ENCODE measurements around the gene UTF1. TPM values are rescaled to one million over a fixed set of nuclear protein-coding genes. Genes with fewer than 3 reads are reported as not detected.

UTF1 gene
- total RNA-seq (2021; fragmentation: NEBNext Ultra II Directional; extraction: Animal tissue kit (Norgen Biotek cat#: 25700)) (21.7 and 21.8 TPM in 2 replicates), polyA plus RNA-seq (2011; rRNA removed) (0.47 and 0.97 TPM in 2 replicates), polyA minus RNA-seq (2011; rRNA and poly(A)+ RNA removed) (not detected in 2 replicates)
- polyA plus RNA-seq (2011; cell fraction: cytosol; rRNA removed), result 0.56 TPM
- 3.0 TPM for polyA plus RNA-seq (2011; cell fraction: nucleus; rRNA removed)
- 4.6 to 12.2 TPM (median 10.6 TPM) in 4 replicates for polyA plus RNA-seq (2012, experiment 1 of 2)
- 0.80 TPM for polyA plus RNA-seq (2012, experiment 2 of 2)
- polyA plus RNA-seq (2013, experiment 1 of 2), result 23.8 TPM
- polyA plus RNA-seq (2013, experiment 2 of 2), result 24.8 TPM
- polyA minus RNA-seq (2011; cell fraction: cytosol; rRNA and poly(A)+ RNA removed), result 6.3 TPM
- polyA minus RNA-seq (2011; cell fraction: nucleus; rRNA and poly(A)+ RNA removed), result 4.3 TPM
- long read RNA-seq, experiment 1, transcript UTF1-201 (2 exons, 1,157 nt), result major isoform, 50 of 61 reads
- long read RNA-seq, experiment 1, partial matches to known transcripts, result 0 of 61 reads
- long read RNA-seq, experiment 1, other reads (novel, unspliced or antisense), result 11 of 61 reads
- long read RNA-seq, experiment 2, result 0 reads

- H3K79me2 ChIP-seq (ENCODE audit: control insufficient read depth in 1 of 2, insufficient read depth in 2 of 2, low read length in 2 of 2), result no peaks in the 10 kb centered on the region
- no peaks in the 10 kb centered on the region; the same call in 1 of the 2 replicates for H3K79me1 ChIP-seq (ENCODE audit: low read depth, low read length)
- no peak within 1 kb of the TSS for H2BK120ac ChIP-seq (replicated peaks; ENCODE audit: low read depth, low read length)
- H4K91ac ChIP-seq (replicated peaks; ENCODE audit: insufficient read length, low read length), result no peak within 1 kb of the TSS
- peaks cover 0 to 7% (median 3%) of the 10 kb centered on the region in 4 experiments; a peak in 3 of 8 replicates for H3K36me3 ChIP-seq (ENCODE audit: control insufficient read depth in 2 of 4, insufficient read depth in 4 of 4, low read length in 3 of 4)
- H2BK5ac ChIP-seq (ENCODE audit: low read depth, low read length), result no peak within 1 kb of the TSS
- no peaks in the 10 kb centered on the region for H4K20me1 ChIP-seq (replicated peaks in 1 of 2; ENCODE audit: control insufficient read depth in 1 of 2, insufficient read depth in 2 of 2, low read length in 2 of 2)
- H3K23me2 ChIP-seq (ENCODE audit: low read depth, low read length), result peaks cover 10% of the 10 kb centered on the region; the same call in 1 of the 2 replicates
- H2BK20ac ChIP-seq (ENCODE audit: low read length), result 0 out of 2 replicates have a peak within 1 kb of the TSS, but pooled peaks have one; percentile 10
- ChIA-PET POLR2A (ENCODE audit: partially characterized antibody) (interaction anchor here (0.9 to 1.0 kb wide), 3 partner anchors 8 to 78 kb away, joined by 3 to 4 read pairs (median 3); no protein-coding TSS in a partner anchor), CTCF (ENCODE audit: partially characterized antibody) (no interaction called here)
- peak within 1 kb of the TSS; percentile 69 to 91 for H3K4me2 ChIP-seq (ENCODE audit: insufficient read depth in 1 of 2, low read depth in 2 of 2, low read length in 2 of 2)
- no peak within 1 kb of the TSS for H3K14ac ChIP-seq (ENCODE audit: insufficient read length)
- no peak within 1 kb of the TSS for H3K27ac ChIP-seq (ENCODE audit: low read depth, low read length)
- H3K18ac ChIP-seq (ENCODE audit: extremely low read depth, low read length), result peak within 1 kb of the TSS; percentile 48
- H3K4me3 ChIP-seq (ENCODE audit: extremely low read depth in 1 of 4, insufficient read depth in 2 of 4, low read depth in 3 of 4, low read length in 4 of 4), result peak within 1 kb of the TSS; percentile 28 to 63 (median 44)
- no peak within 1 kb of the TSS; the same call in 1 of the 2 replicates for H2BK12ac ChIP-seq (ENCODE audit: low read depth, low read length)
- H4K8ac ChIP-seq (ENCODE audit: extremely low read depth, insufficient read depth, low read length), result peak within 1 kb of the TSS; percentile 35; the same call in 1 of the 2 replicates
- H3K23ac ChIP-seq (ENCODE audit: insufficient read length), result no peak within 1 kb of the TSS
- H4K5ac ChIP-seq (ENCODE audit: insufficient read length, low read depth, low read length), result no peak within 1 kb of the TSS
- no peak within 1 kb of the TSS for H2AK5ac ChIP-seq (ENCODE audit: low read depth, low read length)
- H2AFZ ChIP-seq (ENCODE audit: low read length), result no peak within 1 kb of the TSS
- no peak within 1 kb of the TSS for H3K4ac ChIP-seq (replicated peaks; ENCODE audit: insufficient read length, low read depth, low read length)
- H3K9ac ChIP-seq (replicated peaks in 1 of 4; ENCODE audit: extremely low read depth in 1 of 4, low read depth in 3 of 4, low read length in 3 of 4), result no peak within 1 kb of the TSS
- H3K56ac ChIP-seq (replicated peaks; ENCODE audit: insufficient read length, low read depth, low read length), result no peak within 1 kb of the TSS
- 3% methylated on average over 6 of the region's 49 CpGs; no CpG with 5 or more reads in 1 of the 2 experiments for WGBS, 2 experiments (ENCODE audit: extremely low coverage in 1 of 2, insufficient coverage in 1 of 2, insufficient read length in 1 of 2, insufficient replicate concordance in 2 of 2, low coverage in 1 of 2, low lambda C conversion rate in 2 of 2, missing lambda C conversion rate in 1 of 2)
- peaks cover 0 to 8% of the 10 kb centered on the region in 2 experiments; a peak in 1 of 4 replicates for H3K9me3 ChIP-seq (ENCODE audit: insufficient read depth in 2 of 2, low read depth in 1 of 2, low read length in 1 of 2)
- H2BK15ac ChIP-seq (ENCODE audit: low read length), result no peak within 1 kb of the TSS
- FAIRE-seq (no peak), DNase-seq (ENCODE audit: low read depth in 1 of 2, low spot score in 2 of 2) (no peak)
- peaks cover 17 to 33% (median 30%) of the 10 kb centered on the region in 4 experiments for H3K27me3 ChIP-seq (replicated peaks in 1 of 4; ENCODE audit: control insufficient read depth in 3 of 4, extremely low read depth in 1 of 4, insufficient read depth in 3 of 4, low read length in 3 of 4)
- peaks cover 0 to 28% (median 12%) of the 10 kb centered on the region in 4 experiments; a peak in 6 of 7 replicates for H3K4me1 ChIP-seq (replicated peaks in 1 of 4; ENCODE audit: control insufficient read depth in 3 of 4, insufficient read depth in 4 of 4, low read length in 3 of 4)
- TF ChIP-seq FOSL1 (IDR thresholded peaks at IDR 0.05; ENCODE audit: insufficient read depth, low read depth, low read length) (no peak), BCL11A (IDR thresholded peaks at IDR 0.05; ENCODE audit: low read depth in 2 of 2, low read length in 2 of 2) (no peak), RFX5 (IDR thresholded peaks at IDR 0.05; ENCODE audit: borderline replicate concordance, low read depth, low read length) (no peak), CBX8 (IDR thresholded peaks at IDR 0.05; ENCODE audit: borderline replicate concordance, low read depth, low read length) (no peak), SIN3A (conservative IDR thresholded peaks at IDR 0.05 in 1 of 2, IDR thresholded peaks at IDR 0.05 in 1 of 2; ENCODE audit: low read depth in 1 of 2, low read length in 2 of 2) (no peak), RXRA (IDR thresholded peaks at IDR 0.05; ENCODE audit: insufficient read depth, low read depth, low read length) (no peak), KDM5A (IDR thresholded peaks at IDR 0.05; ENCODE audit: low read length) (no peak), MAX (IDR thresholded peaks at IDR 0.05) (no peak), SP2 (IDR thresholded peaks at IDR 0.05; ENCODE audit: low read length) (no peak), ZNF274 (IDR thresholded peaks at IDR 0.05; ENCODE audit: borderline replicate concordance, extremely low read depth, low read length) (no peak), CBX5 (IDR thresholded peaks at IDR 0.05; ENCODE audit: low read depth, low read length) (no peak)
Measured at GRCh38 chr10:133230044-133230361, at the start of gene UTF1. UTF1 (plus strand) TSS chr10:133230217; CDS start chr10:133230289, 72 bp downstream.
